Measurements from ENCODE around the gene SUSD4. TPM values are rescaled to one million over a fixed set of nuclear protein-coding genes. Genes with fewer than 3 reads are reported as not detected.

SUSD4 gene
- total and polyA plus RNA-seq, 2 of the 8 experiments (the other 6 are each of a cell fraction or from before 2014, with no cell fraction given): 3.9 to 5.2 TPM

DNA sequence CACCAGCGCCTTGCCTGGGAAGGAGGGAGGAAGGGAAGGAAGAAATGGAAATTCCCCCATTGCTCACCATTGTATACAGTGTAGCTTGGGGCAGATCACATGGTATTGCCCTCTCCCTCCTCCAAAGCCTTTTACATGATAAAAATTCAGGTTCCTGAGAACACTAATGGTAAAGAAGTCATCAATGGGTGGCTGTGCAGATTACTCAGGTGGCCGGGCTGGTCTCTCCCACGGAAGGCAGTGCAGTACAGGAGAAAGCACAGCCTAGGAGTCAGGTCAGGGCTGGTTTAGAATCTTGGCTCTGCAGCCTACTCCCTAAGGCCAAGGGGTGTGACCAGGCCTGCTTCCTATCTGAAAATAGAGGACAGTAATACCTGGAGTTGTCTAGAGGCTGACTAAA is 107.9 kb downstream of the SUSD4 start (continued):
- TF ChIP-seq ASH2L (IDR thresholded peaks at IDR 0.05; ENCODE audit: low read length): no peak
- no peak for TF ChIP-seq POU5F1 (IDR thresholded peaks at IDR 0.05; ENCODE audit: low read depth, low read length)
- no peak for TF ChIP-seq EP300 (IDR thresholded peaks at IDR 0.05; ENCODE audit: borderline replicate concordance in 1 of 2, low read depth in 2 of 2, low read length in 2 of 2)
- TF ChIP-seq CHD1 (IDR thresholded peaks at IDR 0.05; ENCODE audit: low read depth, low read length): no peak

Measured in H1 (cell line).